DMS 273 treated with DMSO at 0.1 percent for 48 hours (cell line): ENCODE measurements around the gene SRPK1.

ENCODE experiments used
- DNase-seq: peaks from one replicate; lab custom pipeline; 2025; lab: John Stamatoyannopoulos, UW

Gene SRPK1

DNA sequence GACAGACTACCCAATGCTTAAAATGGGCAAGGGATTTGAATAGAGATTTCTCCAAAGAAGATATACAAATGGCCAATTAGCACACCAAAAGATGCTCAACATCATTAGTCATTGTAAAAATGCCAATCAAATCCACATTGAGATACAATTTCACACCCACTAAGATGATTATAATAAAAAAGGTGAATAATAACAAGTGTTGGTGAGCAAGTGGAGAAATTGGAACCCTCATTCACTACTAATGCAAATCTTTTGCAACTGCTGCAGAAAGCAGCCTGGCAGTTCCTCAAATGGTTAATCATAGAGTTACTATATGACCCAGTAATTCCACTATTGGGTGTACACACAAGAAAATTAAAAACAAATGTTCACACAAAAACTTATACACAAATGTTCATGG, 103.4 kb downstream of the SRPK1 start:
- no peak for DNase-seq

DNA sequence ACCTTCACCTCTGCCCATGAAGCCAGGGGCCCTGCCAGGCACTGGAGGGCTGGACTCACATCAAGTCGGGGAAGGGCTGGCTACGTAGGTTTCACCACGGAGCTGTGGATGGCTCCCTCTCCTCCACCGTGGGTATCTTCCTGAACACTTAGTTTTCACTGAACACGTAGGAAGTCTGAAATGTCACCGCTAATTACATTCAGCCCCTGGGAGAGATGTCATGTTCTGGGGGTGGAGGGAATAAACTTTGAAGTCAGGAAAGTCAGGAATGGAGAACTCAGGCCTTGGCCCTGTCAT, 109.3 kb downstream of the SRPK1 start:
- DNase-seq, result no peak

DNA sequence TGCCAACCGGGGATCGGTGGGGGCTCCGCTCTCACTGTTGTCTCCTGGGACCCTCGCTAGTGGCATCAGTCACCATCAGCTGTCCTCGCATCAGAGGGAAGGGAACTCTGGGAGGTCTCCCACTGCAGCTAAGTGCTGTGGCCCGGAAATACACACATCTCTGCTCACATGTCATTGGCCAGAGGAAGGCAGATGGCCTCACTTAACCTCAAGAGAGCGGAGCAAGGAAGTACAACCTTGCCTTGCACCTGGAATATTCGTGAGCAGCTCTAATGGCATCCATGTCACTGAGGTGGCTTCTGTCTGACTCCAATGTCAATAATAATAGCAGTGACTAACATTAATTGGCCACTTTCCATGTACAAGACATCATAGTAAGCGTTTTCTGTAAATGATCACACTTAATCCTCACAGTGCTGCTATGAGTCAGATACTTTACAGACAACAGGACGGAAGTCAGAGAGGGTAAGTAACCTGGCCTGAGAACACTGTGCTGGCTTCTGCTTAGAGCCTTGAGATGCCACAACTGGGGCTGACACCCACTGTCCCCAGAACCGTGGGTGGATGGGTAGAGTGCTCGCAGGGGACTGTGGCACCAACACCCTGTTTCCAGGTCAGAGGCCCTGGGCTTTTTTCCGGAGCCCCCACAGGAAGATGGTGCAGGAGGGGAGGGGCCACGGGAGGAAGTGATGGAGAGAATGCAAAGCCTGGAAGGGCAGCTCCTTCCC, 109.8 kb downstream of the SRPK1 start:
- no peak for DNase-seq

DNA sequence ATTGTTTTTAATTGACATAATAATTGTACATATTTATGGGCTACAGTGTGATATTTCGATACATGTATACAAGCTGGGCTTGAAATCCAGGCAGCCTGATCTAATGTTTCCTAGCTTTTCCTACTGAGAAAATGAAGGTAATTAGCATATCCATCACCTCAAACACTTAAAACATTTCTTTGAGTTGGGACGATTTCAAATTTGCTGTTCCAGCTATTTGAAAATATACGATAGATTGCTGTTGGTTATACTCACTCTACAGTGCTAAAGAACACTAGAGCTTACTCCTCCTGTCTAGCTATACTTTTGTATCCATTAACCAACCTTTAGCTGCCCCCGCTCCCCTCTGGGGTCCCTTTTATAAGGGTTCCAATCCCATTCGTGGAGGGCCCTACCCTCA, 111.1 kb downstream of the SRPK1 start:
- no peak for DNase-seq

DNA sequence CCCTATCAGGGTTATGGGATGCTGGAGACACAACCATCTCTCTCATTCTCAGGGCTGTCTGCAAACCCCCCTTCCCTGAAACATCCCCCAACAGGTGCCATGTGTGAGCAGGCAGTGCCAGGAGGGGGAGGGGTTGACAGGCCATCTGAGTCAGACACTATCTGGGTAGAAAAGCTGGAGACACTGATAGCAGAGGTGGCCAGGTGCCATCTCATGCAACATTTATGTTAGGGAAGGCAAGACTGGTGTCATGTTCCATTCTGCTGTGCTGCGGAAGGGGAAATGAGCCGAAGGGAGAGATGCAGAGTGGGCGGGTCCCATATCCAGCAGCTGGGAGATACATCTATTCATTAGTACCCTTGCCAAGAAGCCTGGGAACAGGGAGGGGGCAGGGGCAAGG, 112.2 kb downstream of the SRPK1 start:
- DNase-seq, result peak; percentile 68

DNA sequence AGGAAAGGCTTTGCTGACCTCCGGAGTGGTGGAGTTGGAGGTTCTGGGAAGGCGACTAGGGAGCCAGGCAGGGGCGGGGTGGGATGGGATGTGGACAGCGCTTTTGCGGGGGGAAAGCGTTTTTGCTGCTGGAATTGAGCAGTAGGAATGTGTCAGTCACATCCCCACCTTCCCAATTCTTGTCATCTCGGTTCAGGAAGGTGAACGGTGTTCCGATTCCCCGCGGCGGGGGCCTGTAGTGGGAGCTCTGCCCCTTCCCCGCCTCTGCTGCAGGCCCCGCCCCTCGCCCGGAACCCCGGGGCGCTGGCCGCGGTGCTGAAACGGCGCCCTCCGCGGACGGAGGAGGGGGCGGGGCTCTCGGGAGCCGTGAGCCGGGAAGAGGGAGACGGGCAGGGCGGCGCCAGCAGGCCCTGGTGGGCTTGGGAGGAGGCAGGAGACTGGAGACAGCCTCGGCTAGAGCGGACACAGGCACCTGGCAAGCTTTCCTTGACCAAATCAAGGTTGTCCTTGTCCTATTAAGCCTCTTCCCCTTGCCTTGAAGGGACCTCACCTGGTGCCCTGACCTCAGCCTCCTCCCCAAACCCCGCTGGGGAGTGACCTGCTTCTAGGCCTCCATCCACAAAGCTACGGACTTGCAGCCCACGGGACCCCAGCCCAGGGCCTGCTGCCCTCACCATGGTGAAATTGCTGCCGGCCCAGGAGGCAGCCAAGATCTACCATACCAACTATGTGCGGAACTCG, 115.7 kb downstream of the SRPK1 start, which contains the start of gene LHFPL5:
LHFPL5 (plus strand) TSS at position 357 of the 741 bp plus-strand sequence; CDS start at position 676, 319 bp downstream.
- DNase-seq, result no peak

- no peak for DNase-seq
These were observed 119.8 kb downstream of the SRPK1 start for GRCh38 chr6:35801148-35801547.

DNA sequence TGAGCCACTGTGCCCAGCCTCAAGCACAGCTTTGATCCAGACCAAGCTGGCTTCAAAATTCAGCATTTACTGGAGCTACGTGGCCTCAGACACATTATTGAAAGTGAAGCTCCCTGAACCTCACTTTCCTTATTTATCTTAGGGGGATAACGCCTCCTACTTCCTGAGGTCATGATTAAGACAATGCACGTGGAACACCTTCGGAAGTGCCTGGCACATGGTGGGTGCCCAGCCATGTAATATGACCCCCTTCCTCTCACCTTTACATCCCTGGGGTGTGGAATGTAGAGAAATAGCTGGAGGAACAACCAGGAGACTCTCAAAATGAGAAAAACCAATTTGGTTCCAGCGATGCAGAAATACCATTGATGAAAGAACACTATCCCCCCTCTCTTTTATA, 122.2 kb downstream of the SRPK1 start:
- DNase-seq, result no peak

DNA sequence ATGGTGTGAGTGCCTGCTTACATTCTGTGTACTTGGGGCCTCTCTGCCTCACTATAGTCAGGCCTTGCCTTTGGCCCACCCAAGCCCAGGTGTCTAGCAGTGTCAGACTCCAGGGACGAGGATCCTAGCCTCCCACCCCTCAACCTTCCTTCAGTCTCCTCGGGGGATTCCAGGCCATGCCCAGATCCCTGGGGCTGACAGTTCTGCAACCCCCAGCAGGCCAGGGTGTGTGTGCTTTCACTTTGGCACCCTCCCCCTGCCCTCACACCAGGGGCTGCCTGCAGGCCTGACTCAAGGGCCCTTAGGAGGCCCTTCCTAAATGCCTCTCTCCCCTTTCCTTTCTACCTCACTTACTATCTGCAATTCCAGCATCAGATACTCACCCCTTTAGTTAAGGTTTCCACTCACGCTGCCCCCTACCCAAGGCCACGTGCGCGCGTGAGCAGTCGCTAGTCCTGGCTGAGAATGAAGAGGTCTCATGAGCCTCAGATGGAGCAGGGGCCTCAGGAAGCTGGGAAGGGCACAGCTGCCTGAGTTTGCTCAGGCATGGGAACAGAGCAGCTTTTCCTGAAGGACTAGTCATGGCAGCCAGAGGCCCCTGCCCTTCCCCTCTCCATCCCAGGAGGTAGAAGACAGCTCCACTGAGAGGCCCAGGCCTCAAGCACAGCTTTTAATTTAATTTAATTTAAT, 122.9 kb downstream of the SRPK1 start:
- no peak for DNase-seq

GRCh38 chr6:35796236-35796635, 124.7 kb downstream of the SRPK1 start:
- no peak for DNase-seq

DNA sequence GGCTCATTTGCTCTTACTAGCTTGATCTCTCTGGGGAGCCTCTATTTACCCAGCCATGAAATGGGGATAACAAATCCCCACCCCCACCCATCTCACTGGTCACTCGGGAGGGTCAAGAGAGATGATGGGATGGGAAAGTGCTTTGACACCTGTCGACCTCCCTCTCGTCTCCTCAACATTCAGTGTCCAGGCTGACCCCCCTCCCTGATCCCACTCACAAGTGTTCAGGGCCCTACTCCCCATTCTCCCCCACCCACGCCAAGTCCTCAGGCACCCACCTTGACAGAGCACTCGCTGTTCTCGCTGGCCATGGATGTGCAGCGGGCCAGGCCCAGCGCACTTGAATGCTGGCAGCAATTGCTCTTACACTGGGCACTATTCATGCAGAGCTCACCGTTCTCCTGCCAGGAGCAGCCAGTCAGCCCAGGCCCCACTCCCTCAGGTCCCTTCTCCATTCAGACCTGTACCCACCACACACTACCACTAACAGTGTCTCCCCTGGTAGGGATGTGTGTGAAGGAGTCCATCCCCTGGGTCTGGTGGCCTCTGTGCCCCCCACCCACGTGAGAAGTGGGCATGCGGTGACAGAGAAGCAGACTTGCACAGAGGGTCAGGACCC, 125.3 kb downstream of the SRPK1 start:
- no peak for DNase-seq

DNA sequence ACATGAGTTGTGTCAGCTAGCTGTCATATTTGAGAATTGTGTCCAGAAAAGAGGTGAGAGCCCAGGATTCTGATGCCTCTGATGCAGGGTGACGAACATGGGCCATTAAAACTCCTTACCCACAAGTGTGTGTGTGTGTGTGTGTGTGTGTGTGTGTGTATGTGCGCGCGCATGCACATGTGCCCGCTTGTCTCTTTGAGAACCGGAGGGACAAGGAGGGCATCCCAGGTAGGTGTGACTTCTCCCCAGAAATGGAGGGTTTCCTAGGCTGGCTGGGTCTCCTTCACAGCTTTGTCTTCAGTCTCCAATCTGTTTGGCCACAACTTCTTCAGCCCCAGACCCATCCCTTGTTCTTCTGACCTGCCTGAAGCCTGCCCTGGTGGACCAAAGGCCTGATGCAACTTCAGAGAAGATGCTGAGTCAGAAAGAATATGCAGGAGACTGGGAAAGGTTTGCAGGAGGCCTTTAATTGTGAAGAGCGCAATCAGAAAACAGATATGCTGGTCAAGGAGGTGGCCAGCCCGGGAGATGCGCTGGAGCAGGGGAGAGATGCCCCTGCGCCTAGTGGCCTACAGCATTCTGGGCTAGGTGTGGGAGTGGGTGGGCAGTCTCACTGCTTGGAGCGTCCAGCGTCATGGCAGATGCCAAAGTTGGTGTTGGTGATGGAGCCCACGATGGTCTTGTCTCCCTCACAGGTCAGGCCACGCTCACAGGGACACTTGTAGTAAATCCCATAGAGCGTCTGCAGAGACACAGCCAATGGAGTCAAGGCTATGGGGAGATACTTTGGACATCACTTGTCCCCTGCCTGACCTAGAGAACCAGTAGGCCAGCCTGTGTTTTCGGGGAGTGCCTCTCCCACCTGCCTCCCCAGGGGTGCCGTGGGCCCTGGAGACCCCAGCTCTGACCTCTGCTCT, 126.1 kb downstream of the SRPK1 start:
- no peak for DNase-seq

- no peak for DNase-seq
These were observed 130.2 kb downstream of the SRPK1 start for GRCh38 chr6:35790683-35791082.

- DNase-seq, result no peak
These were observed 132.4 kb downstream of the SRPK1 start for GRCh38 chr6:35788423-35788982.

DNA sequence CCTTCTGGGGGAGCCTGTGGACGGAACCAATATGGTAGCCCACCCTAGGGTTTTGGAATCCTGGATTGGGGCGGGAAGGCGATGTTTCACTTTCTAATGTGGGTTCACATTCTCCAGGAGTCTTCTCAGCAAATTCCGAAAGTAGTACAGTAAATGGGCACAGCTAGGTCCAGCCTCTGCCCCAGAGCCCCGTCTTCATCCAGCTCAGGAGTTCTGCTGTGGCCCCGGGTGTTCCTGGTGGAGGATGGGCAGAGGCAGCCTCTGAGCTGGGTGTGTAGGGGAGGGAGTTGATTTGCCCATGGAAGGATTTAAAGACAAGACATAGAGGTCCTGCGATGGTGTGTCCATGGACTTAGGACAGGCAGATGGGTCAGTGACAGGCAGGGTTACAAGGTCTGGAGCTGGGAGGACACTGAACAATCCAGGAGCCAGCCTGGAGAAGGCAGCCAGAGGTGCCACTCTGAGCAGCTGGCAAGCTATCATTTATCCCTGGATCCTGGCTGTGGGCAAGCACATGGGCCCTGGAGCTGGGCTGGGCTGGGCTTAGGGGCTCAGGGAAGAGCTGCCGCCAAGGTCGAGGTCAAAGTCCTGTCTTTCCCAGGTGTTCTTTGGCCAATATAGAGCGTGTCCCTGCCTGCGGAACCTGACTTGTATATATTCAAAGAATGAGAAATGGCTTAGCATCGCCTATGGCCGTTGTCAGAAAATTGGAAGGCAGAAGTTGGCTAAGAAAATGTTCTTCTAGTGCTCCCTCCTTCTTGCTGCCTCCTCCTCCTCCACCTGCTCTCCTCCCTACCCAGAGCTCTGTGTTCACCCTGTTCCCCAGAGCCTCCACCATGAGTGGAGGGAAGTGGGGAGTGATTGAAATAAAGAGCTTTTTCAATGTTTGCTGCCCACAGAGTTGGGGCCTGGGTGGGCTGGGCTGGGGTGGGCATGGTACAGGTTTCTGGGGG, 133.4 kb downstream of the SRPK1 start:
- DNase-seq, result no peak

DNA sequence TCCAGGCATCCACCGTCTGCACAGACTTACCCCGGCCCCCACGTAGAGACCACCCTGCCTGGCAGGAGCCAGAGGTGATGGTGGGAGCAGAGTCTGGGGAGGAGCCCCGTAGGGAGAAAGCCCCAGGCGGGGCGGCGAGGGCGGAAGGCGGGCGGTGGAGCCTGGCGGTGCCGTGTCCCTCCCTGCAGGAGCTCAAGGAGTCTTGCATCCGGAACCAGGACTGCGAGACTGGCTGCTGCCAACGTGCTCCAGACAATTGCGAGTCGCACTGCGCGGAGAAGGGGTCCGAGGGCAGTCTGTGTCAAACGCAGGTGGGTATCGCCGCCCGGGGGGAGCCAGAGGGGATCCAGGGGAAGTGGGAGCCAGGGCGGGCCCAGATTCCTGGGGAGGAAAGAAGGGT, 134.1 kb downstream of the SRPK1 start:
- DNase-seq, result no peak

GRCh38 chr6:35786272-35786671, 134.6 kb downstream of the SRPK1 start:
- no peak for DNase-seq

DNA sequence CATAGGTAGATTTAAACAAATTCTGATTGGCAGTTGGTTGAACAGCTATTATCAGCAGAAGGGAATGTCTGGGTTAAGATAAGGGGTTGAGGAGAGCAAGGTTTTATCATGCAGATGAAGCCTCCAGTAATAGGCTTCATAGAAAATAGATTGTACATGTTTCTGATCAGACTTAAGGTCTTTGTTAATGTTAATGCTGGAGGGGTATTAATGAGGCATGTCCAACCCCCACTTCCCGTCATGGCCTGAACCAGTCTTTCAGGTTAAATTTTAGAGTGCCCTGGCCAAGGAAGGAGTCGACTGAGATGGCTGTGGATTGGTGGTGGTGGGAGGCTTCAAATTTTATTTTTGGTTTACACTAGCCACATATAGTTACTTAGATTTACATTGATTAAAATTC, 136.7 kb downstream of the SRPK1 start:
- no peak for DNase-seq
